ENCODE results near the gene ZNF74. TPM values are rescaled to one million over a fixed set of nuclear protein-coding genes. Genes with fewer than 3 reads are reported as not detected.

Gene ZNF74
- total and polyA plus RNA-seq, 10 of the 15 experiments (the other 5 are each of a cell fraction or from before 2014, with no cell fraction given), result 0.37 to 9.3 (median 5.1) TPM

DNA sequence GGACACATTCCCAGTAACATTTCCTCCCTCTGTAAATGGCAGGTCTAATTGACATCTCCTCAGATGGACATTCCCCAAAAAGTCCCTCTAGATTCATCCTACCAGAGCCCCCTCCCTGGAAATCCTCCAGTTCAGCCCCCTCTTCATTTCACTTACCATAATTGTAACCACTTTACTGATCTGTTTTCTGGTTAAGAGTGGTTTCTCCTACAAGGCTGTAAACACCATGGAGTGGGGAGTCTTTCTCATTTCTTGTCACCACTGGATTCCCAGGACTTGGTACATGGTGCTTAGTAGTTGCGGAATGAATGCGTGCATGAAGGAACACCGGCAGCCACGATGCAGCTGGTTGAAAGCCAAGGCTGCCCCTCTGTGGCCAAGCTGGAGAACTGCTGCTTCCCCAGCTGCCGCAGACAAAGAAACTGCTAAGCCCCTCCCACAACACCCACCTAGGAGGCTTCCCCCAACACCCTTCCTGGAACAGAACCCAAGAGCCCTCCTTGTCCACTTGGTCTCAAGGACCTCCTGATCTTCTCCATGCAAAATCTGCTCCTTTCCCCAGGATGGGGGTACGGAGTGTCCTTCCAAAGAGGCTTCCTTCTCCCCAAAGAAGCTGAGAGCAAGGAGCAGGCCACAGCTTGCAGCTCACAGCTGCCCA lies 62.2 kb downstream of the ZNF74 start (continued):
- TF ChIP-seq REST (IDR thresholded peaks at IDR 0.05; ENCODE audit: low read depth, low read length), result no peak
- TF ChIP-seq BMI1 (IDR thresholded peaks at IDR 0.05; ENCODE audit: borderline replicate concordance), result no peak
- TF ChIP-seq EZH2 (IDR thresholded peaks at IDR 0.05; ENCODE audit: borderline replicate concordance, control insufficient read depth, low read depth, low read length), result no peak
- TF ChIP-seq SUZ12 (IDR thresholded peaks at IDR 0.05; ENCODE audit: unreplicated experiment), result no peak
- TF ChIP-seq TARDBP (IDR thresholded peaks at IDR 0.05; ENCODE audit: borderline replicate concordance), result no peak
- 0 out of 2 replicates have a peak, but pooled peaks have one; percentile 21 for TF ChIP-seq DPF2 (IDR thresholded peaks at IDR 0.05)
- TF ChIP-seq NFYA (IDR thresholded peaks at IDR 0.05; ENCODE audit: borderline replicate concordance, low read depth, low read length), result no peak
- peak; percentile 40; the same call in 1 of the 2 replicates for TF ChIP-seq ZNF384 (IDR thresholded peaks at IDR 0.05; ENCODE audit: borderline replicate concordance, low read depth, low read length)
- TF ChIP-seq CBX5 (IDR thresholded peaks at IDR 0.05; ENCODE audit: low read depth), result no peak
- TF ChIP-seq BHLHE40 (IDR thresholded peaks at IDR 0.05; ENCODE audit: borderline replicate concordance in 1 of 2, low read depth in 2 of 2, low read length in 1 of 2), result peak in 1 of 2 experiments; percentile 34; a peak in 1 of 4 replicates
- TF ChIP-seq RAD21 (IDR thresholded peaks at IDR 0.05; ENCODE audit: insufficient read depth, low read depth, low read length), result peak; percentile 78
- no peak for TF ChIP-seq NFYB (IDR thresholded peaks at IDR 0.05; ENCODE audit: insufficient read depth, low read depth, low read length)
- TF ChIP-seq NBN (IDR thresholded peaks at IDR 0.05), result 0 out of 2 replicates have a peak, but pooled peaks have one; percentile 27
- no peak for TF ChIP-seq ELK1 (IDR thresholded peaks at IDR 0.05; ENCODE audit: low read depth, low read length)
- TF ChIP-seq NRF1 (conservative IDR thresholded peaks at IDR 0.05; ENCODE audit: low read depth, low read length), result no peak
- peak in 1 of 2 experiments; percentile 31; a peak in 1 of 4 replicates for TF ChIP-seq IKZF2 (IDR thresholded peaks at IDR 0.05)
- TF ChIP-seq, protein P1, sequence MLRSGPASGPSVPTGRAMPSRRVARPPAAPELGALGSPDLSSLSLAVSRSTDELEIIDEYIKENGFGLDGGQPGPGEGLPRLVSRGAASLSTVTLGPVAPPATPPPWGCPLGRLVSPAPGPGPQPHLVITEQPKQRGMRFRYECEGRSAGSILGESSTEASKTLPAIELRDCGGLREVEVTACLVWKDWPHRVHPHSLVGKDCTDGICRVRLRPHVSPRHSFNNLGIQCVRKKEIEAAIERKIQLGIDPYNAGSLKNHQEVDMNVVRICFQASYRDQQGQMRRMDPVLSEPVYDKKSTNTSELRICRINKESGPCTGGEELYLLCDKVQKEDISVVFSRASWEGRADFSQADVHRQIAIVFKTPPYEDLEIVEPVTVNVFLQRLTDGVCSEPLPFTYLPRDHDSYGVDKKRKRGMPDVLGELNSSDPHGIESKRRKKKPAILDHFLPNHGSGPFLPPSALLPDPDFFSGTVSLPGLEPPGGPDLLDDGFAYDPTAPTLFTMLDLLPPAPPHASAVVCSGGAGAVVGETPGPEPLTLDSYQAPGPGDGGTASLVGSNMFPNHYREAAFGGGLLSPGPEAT (IDR thresholded peaks at IDR 0.05; ENCODE audit: low read depth), result no peak
- peak; percentile 63; the same call in 1 of the 2 replicates for TF ChIP-seq SMARCA5 (IDR thresholded peaks at IDR 0.05)
- TF ChIP-seq SREBF2 (IDR thresholded peaks at IDR 0.05; ENCODE audit: low read length), result no peak
- TF ChIP-seq CBX3 (IDR thresholded peaks at IDR 0.05; ENCODE audit: borderline replicate concordance, low read depth), result no peak
- TF ChIP-seq TCF12 (IDR thresholded peaks at IDR 0.05; ENCODE audit: low read depth, low read length), result peak; percentile 70
- TF ChIP-seq, protein P2, sequence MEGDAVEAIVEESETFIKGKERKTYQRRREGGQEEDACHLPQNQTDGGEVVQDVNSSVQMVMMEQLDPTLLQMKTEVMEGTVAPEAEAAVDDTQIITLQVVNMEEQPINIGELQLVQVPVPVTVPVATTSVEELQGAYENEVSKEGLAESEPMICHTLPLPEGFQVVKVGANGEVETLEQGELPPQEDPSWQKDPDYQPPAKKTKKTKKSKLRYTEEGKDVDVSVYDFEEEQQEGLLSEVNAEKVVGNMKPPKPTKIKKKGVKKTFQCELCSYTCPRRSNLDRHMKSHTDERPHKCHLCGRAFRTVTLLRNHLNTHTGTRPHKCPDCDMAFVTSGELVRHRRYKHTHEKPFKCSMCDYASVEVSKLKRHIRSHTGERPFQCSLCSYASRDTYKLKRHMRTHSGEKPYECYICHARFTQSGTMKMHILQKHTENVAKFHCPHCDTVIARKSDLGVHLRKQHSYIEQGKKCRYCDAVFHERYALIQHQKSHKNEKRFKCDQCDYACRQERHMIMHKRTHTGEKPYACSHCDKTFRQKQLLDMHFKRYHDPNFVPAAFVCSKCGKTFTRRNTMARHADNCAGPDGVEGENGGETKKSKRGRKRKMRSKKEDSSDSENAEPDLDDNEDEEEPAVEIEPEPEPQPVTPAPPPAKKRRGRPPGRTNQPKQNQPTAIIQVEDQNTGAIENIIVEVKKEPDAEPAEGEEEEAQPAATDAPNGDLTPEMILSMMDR (IDR thresholded peaks at IDR 0.05 in 2 of 3, conservative IDR thresholded peaks at IDR 0.05 in 1 of 3; ENCODE audit: control insufficient read depth in 2 of 3, extremely low read depth in 1 of 3, insufficient read depth in 1 of 3, low read depth in 3 of 3, low read length in 3 of 3), result peak; percentile 92 to 95 (median 95)
